ENCODE results near the gene TOR1A. TPM values are rescaled to one million over a fixed set of nuclear protein-coding genes. Genes with fewer than 3 reads are reported as not detected.

The TOR1A gene
- total RNA-seq, 1 donor from 2014 or later = 60.5 TPM

GRCh38 chr9:129861447-129861827 lies 37.5 kb upstream of the TOR1A start:
- H3K4me1 Mint-ChIP-seq = peaks cover 53% of the 10 kb centered on the region
- DNase-seq = peak; percentile 55
- peaks cover 56% of the 10 kb centered on the region for H3K36me3 Mint-ChIP-seq (ENCODE audit: low read depth)
- intact Hi-C loops (cut with micrococcal nuclease) = loop anchor here (2.0 kb wide), 1 partner anchor 17 kb away; no protein-coding TSS in a partner anchor
- peak overlapping the region; percentile 42 for H3K4me3 Mint-ChIP-seq
- H3K27ac Mint-ChIP-seq = peak overlapping the region; percentile 88
- H3K9me3 Mint-ChIP-seq = no peaks in the 10 kb centered on the region
- H3K27me3 Mint-ChIP-seq = no peaks in the 10 kb centered on the region

GRCh38 chr9:129860653-129861446 lies 36.9 kb upstream of the TOR1A start:
- intact Hi-C loops (cut with micrococcal nuclease) = loop anchor here (2.0 kb wide), 1 partner anchor 16 kb away; no protein-coding TSS in a partner anchor
- Mint-ChIP-seq H3K36me3 (ENCODE audit: low read depth) (peaks cover 58% of the 10 kb centered on the region), H3K27ac (peak overlapping the region; percentile 88), H3K4me3 (peak overlapping the region; percentile 42), H3K4me1 (peaks cover 52% of the 10 kb centered on the region), H3K27me3 (no peaks in the 10 kb centered on the region), H3K9me3 (no peaks in the 10 kb centered on the region)
- peak; percentile 65 for DNase-seq

DNA sequence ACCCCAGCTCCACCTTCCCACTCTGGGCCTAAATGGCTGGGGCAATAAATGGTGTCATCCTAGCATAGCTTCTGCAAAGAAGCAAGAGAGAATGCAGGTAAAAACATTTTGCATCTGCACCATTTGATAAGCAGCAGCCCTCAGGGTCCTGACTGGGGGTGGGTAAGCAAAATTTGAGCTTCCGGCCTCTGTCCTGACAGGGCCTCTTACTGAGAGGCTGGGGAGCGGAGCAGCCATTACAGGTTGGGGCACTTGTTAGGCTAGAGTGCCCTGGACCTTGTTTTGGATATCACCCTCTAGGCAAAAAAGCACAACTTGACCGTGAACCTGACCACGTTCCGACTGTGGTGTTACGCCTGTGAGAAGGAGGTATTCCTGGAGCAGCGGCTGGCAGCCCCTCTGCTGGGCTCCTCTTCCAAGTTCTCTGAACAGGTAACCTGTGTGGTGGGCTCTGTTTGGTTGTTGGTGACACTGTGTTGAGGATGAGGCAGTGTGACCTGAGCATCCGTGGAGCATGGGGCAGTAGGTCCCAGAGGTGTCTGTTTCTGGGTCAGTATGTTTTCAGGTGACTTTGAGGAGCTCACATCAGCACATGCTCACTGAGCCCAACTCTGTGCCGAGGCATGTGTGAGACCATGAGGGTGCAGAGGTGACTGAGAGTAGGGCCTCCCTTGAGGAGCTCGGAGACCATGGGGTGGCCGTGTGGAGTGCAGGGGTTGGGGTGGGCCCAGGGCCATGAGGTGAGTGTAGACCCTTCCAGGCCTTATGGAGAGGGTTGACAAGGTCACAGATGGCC lies 34.4 kb upstream of the TOR1A start:
- no peak for DNase-seq
- H3K27ac Mint-ChIP-seq = peak overlapping the region; percentile 69
- no peaks in the 10 kb centered on the region for H3K9me3 Mint-ChIP-seq
- no peaks in the 10 kb centered on the region for H3K27me3 Mint-ChIP-seq
- peaks cover 67% of the 10 kb centered on the region for H3K36me3 Mint-ChIP-seq (ENCODE audit: low read depth)
- intact Hi-C loops (cut with micrococcal nuclease) = no loop called here
- H3K4me3 Mint-ChIP-seq = no peak overlapping the region
- H3K4me1 Mint-ChIP-seq = peaks cover 60% of the 10 kb centered on the region

- intact Hi-C loops (cut with micrococcal nuclease) = no loop called here
- H3K27ac Mint-ChIP-seq = peak overlapping the region; percentile 62
- H3K4me1 Mint-ChIP-seq = peaks cover 58% of the 10 kb centered on the region
- peaks cover 72% of the 10 kb centered on the region for H3K36me3 Mint-ChIP-seq (ENCODE audit: low read depth)
- no peaks in the 10 kb centered on the region for H3K27me3 Mint-ChIP-seq
- no peak overlapping the region for H3K4me3 Mint-ChIP-seq
- DNase-seq = no peak
- H3K9me3 Mint-ChIP-seq = no peaks in the 10 kb centered on the region
Observed at GRCh38 chr9:129857207-129857606, 33.3 kb upstream of the TOR1A start.

DNA sequence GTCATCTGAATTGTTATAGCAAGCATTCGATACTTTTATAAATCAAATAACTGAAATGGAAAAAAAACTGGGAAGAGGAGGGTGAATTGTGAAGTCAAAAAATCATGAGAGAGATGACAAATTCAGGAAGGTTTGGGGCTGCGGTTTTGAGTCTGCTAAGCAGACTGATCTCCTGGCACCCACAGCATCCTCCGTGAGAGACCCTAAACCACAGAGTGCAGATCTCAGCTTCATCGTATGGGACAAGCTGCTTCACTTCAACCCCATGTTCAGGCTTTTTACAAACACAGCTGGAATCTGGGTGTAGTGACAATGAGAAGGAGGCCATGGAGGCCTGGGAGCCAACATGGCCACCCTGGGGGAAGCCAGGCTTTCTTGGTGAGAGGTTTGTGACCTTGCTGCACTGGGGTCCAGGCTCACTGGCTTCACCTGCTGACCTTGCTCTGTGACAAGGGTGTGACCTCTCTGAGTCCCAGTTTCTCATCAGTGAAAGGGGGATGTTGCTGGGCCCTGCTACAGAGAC lies 30.7 kb upstream of the TOR1A start:
- Mint-ChIP-seq H3K4me3 (peak overlapping the region; percentile 29), H3K36me3 (ENCODE audit: low read depth) (peaks cover 73% of the 10 kb centered on the region), H3K27me3 (no peaks in the 10 kb centered on the region), H3K27ac (peak overlapping the region; percentile 83), H3K4me1 (peaks cover 41% of the 10 kb centered on the region), H3K9me3 (no peaks in the 10 kb centered on the region)
- intact Hi-C loops (cut with micrococcal nuclease) = no loop called here
- DNase-seq = peak; percentile 65

GRCh38 chr9:129853614-129854013 lies 29.7 kb upstream of the TOR1A start:
- Mint-ChIP-seq H3K36me3 (ENCODE audit: low read depth) (peaks cover 68% of the 10 kb centered on the region), H3K4me3 (no peak overlapping the region), H3K27ac (peak overlapping the region; percentile 51), H3K9me3 (no peaks in the 10 kb centered on the region), H3K4me1 (peaks cover 39% of the 10 kb centered on the region), H3K27me3 (no peaks in the 10 kb centered on the region)
- DNase-seq = no peak
- intact Hi-C loops (cut with micrococcal nuclease) = no loop called here

DNA sequence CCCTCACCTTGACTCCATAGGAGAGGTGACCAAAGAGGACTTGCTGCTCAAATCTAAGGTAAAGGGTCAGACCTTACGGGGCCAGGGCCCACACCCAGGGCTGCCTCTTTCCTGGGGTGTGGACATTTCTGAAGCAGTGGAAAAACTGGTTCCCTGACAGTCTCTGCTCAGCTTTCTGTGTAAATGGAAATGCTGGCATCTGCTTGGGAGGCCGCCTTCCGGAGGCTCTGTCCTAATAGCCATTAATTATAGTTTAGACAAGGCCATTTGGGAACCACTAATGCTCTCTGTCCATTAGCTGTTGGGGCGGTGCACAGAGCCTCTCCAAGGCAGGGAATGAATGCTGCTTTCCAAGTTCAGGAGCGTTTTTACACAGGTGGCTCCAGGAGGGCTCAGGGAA lies 28.6 kb upstream of the TOR1A start:
- H3K9me3 Mint-ChIP-seq = no peaks in the 10 kb centered on the region
- H3K4me3 Mint-ChIP-seq = no peak overlapping the region
- H3K27me3 Mint-ChIP-seq = no peaks in the 10 kb centered on the region
- intact Hi-C loops (cut with micrococcal nuclease) = no loop called here
- peaks cover 62% of the 10 kb centered on the region for H3K36me3 Mint-ChIP-seq (ENCODE audit: low read depth)
- peaks cover 38% of the 10 kb centered on the region for H3K4me1 Mint-ChIP-seq
- no peak for DNase-seq
- no peak overlapping the region for H3K27ac Mint-ChIP-seq

GRCh38 chr9:129851821-129852220 lies 27.9 kb upstream of the TOR1A start:
- intact Hi-C loops (cut with micrococcal nuclease) = no loop called here
- Mint-ChIP-seq H3K4me1 (peaks cover 37% of the 10 kb centered on the region), H3K4me3 (no peak overlapping the region), H3K27me3 (no peaks in the 10 kb centered on the region), H3K27ac (no peak overlapping the region), H3K9me3 (no peaks in the 10 kb centered on the region), H3K36me3 (ENCODE audit: low read depth) (peaks cover 62% of the 10 kb centered on the region)
- no peak for DNase-seq

DNA sequence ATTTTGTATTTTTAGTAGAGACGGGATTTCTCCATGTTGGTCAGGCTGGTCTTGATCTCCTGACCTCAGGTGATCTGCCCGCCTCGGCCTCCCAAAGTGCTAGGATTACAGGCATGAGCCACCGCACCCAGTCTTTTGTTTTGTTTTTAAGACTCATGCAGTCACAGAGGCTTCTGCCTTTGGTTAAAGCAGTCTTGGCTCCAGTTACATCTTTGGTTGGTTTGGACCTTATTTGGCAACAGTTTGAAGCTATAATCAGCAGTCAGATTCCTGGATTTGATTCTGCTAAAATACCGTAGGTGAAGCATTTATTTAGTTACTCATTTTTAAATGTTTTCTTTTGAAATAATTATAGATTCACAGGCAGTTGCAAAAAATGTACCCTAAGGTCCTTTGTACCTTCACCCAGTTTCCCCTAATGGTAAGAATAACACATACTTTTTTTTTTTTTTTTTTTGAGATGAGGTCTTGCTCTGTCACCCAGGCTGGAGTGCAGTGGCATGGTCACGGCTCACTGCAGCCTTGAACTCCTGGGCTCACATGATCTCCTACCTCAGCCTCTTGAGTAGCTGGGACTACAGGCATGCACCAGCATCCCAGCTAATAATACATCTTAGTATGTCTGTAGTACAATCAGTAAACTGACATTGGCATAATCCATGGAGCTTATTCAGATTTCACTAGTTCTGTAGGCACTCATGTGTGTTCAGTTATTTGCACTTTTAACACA lies 27.1 kb upstream of the TOR1A start:
- no peaks in the 10 kb centered on the region for H3K27me3 Mint-ChIP-seq
- no peak overlapping the region for H3K27ac Mint-ChIP-seq
- H3K36me3 Mint-ChIP-seq (ENCODE audit: low read depth) = peaks cover 55% of the 10 kb centered on the region
- no peak for DNase-seq
- no peaks in the 10 kb centered on the region for H3K9me3 Mint-ChIP-seq
- intact Hi-C loops (cut with micrococcal nuclease) = no loop called here
- H3K4me3 Mint-ChIP-seq = no peak overlapping the region
- H3K4me1 Mint-ChIP-seq = peaks cover 32% of the 10 kb centered on the region

DNA sequence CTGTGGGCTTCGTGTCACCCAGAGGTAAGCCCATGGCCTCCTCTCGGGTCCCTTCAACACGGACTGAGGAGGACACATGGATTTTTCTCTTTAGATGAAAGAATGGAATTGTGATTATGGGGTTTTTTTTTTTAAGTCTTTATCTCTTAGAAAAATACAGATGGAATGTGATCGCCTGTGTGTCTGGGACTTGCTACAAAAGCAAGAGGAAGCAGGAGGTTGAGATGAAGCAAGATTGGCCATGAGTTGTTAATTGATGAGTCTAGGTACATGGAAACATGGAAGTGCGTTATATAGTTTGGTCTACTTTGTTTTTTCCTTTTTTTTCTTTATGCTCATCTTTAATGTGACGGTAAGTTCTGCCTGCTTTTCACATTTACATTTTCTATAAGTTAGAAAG lies 26.0 kb upstream of the TOR1A start:
- H3K4me1 Mint-ChIP-seq = peaks cover 32% of the 10 kb centered on the region
- no peak for DNase-seq
- H3K27me3 Mint-ChIP-seq = no peaks in the 10 kb centered on the region
- H3K4me3 Mint-ChIP-seq = no peak overlapping the region
- no peaks in the 10 kb centered on the region for H3K9me3 Mint-ChIP-seq
- intact Hi-C loops (cut with micrococcal nuclease) = no loop called here
- peaks cover 48% of the 10 kb centered on the region for H3K36me3 Mint-ChIP-seq (ENCODE audit: low read depth)
- no peak overlapping the region for H3K27ac Mint-ChIP-seq

- H3K36me3 Mint-ChIP-seq (ENCODE audit: low read depth) = peaks cover 38% of the 10 kb centered on the region
- H3K27me3 Mint-ChIP-seq = no peaks in the 10 kb centered on the region
- no peak overlapping the region for H3K27ac Mint-ChIP-seq
- no peak for DNase-seq
- H3K4me1 Mint-ChIP-seq = peaks cover 21% of the 10 kb centered on the region
- intact Hi-C loops (cut with micrococcal nuclease) = no loop called here
- no peaks in the 10 kb centered on the region for H3K9me3 Mint-ChIP-seq
- H3K4me3 Mint-ChIP-seq = no peak overlapping the region
Observed at GRCh38 chr9:129848712-129849441, 24.9 kb upstream of the TOR1A start.

DNA sequence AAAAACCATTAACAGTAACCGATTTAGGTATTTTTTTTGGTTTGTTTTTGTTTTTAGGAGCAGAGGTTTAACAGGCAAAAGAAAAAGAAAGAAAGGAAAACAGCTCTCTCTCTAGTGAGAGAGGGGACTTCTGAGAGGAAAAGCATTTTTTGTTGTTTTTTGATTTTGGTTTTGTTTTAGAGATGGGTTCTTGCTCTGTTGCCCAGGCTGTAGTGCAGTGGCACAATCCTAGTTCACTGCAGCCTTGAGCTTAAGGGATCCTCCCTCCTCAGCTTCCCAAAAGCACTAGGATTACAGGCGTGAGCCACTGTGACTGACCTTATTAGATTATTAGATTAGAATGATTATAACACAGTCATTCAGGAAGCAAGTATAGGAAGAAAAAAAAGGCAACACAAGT lies 21.4 kb upstream of the TOR1A start:
- Mint-ChIP-seq H3K9me3 (no peaks in the 10 kb centered on the region), H3K4me3 (peak overlapping the region; percentile 37), H3K4me1 (peaks cover 22% of the 10 kb centered on the region), H3K27ac (peak overlapping the region; percentile 85), H3K36me3 (ENCODE audit: low read depth) (peaks cover 18% of the 10 kb centered on the region), H3K27me3 (no peaks in the 10 kb centered on the region)
- intact Hi-C loops (cut with micrococcal nuclease) = loop anchor here (2.0 kb wide), 1 partner anchor 15 kb away; no protein-coding TSS in a partner anchor
- DNase-seq = no peak

GRCh38 chr9:129841071-129841470 lies 17.1 kb upstream of the TOR1A start:
- intact Hi-C loops (cut with micrococcal nuclease) = no loop called here
- DNase-seq = no peak
- Mint-ChIP-seq H3K4me3 (peak overlapping the region; percentile 21), H3K27me3 (no peaks in the 10 kb centered on the region), H3K9me3 (no peaks in the 10 kb centered on the region), H3K36me3 (ENCODE audit: low read depth) (peaks cover 12% of the 10 kb centered on the region), H3K27ac (peak overlapping the region; percentile 28), H3K4me1 (peaks cover 53% of the 10 kb centered on the region)

Data from activated CD4-positive, alpha-beta T cell treated with anti-CD3 and anti-CD28 coated beads, Interleukin-2, amount 10 ng/mL, durations not matched to agents 24 days and 14 days (primary cell).